HG03103 (cell line): ENCODE results near the gene DBX1.
A peak's percentile ranks its signal among the peaks of the same experiment; 100 is the strongest.

Experiments
- ATAC-seq: cut with Tn5 transposase; IDR thresholded peaks from one replicate; pipeline ENCODE4 v1.9.1; 2021; ENCODE audit warnings: low read depth; ENCODE audit not compliant: unreplicated experiment

The DBX1 gene

GRCh38 chr11:20126724-20127123 lies 33.6 kb downstream of the DBX1 start:
- ATAC-seq = no peak

GRCh38 chr11:20125927-20126326 lies 34.3 kb downstream of the DBX1 start:
- ATAC-seq = no peak

GRCh38 chr11:20122131-20122530 lies 38.1 kb downstream of the DBX1 start:
- ATAC-seq = no peak

GRCh38 chr11:20120134-20120925 lies 39.9 kb downstream of the DBX1 start:
- ATAC-seq = no peak

- ATAC-seq = no peak
Observed at GRCh38 chr11:20119315-20119714, 41.0 kb downstream of the DBX1 start.

GRCh38 chr11:20118209-20118608 lies 42.1 kb downstream of the DBX1 start:
- ATAC-seq = no peak

- no peak for ATAC-seq
Observed at GRCh38 chr11:20117291-20117690, 43.0 kb downstream of the DBX1 start.

GRCh38 chr11:20116825-20117224 lies 43.5 kb downstream of the DBX1 start:
- no peak for ATAC-seq

- ATAC-seq = no peak
Observed at GRCh38 chr11:20114588-20114987, 45.7 kb downstream of the DBX1 start.

- no peak for ATAC-seq
Observed at GRCh38 chr11:20113149-20113438, 47.2 kb downstream of the DBX1 start.

GRCh38 chr11:20112291-20113148 lies 47.8 kb downstream of the DBX1 start:
- no peak for ATAC-seq

GRCh38 chr11:20111871-20112270 lies 48.4 kb downstream of the DBX1 start:
- no peak for ATAC-seq

- ATAC-seq = peak; percentile 86
Observed at GRCh38 chr11:20110908-20111669, 49.2 kb downstream of the DBX1 start.

- no peak for ATAC-seq
Observed at GRCh38 chr11:20109731-20110445, 50.4 kb downstream of the DBX1 start.
